GM19099 (cell line): Measurements from ENCODE around the gene BSG.

ENCODE experiments used
- POLR2A ChIP-seq: IDR thresholded peaks from 3 replicates; pipeline ENCODE4 v1.6.1; 2011; ENCODE audit warnings: low read depth; ENCODE audit not compliant: insufficient read length; ENCODE audit errors: extremely low read depth

BSG gene

GRCh38 chr19:616747-617526 is 44.5 kb downstream of the BSG start:
- no peak for TF ChIP-seq POLR2A

GRCh38 chr19:617551-618246 is 45.3 kb downstream of the BSG start:
- TF ChIP-seq POLR2A: no peak

GRCh38 chr19:618247-618619 is 45.8 kb downstream of the BSG start:
- no peak for TF ChIP-seq POLR2A

- no peak for TF ChIP-seq POLR2A
Observed at GRCh38 chr19:618674-619285, 46.4 kb downstream of the BSG start.

- TF ChIP-seq POLR2A: no peak
Observed at GRCh38 chr19:619286-620002, 47.0 kb downstream of the BSG start.

- no peak for TF ChIP-seq POLR2A
Observed at GRCh38 chr19:620166-620862, 47.9 kb downstream of the BSG start.

GRCh38 chr19:621819-622218 is 49.4 kb downstream of the BSG start:
- TF ChIP-seq POLR2A: no peak

- TF ChIP-seq POLR2A: no peak
Observed at GRCh38 chr19:622666-623065, 50.3 kb downstream of the BSG start.

- TF ChIP-seq POLR2A: no peak
Observed at GRCh38 chr19:623175-623916, 51.0 kb downstream of the BSG start.

- TF ChIP-seq POLR2A: no peak
Observed at GRCh38 chr19:623974-624373, 51.6 kb downstream of the BSG start.

- no peak for TF ChIP-seq POLR2A
Observed at GRCh38 chr19:624433-625109, 52.2 kb downstream of the BSG start.

- TF ChIP-seq POLR2A: no peak
Observed at GRCh38 chr19:625257-625656, 52.9 kb downstream of the BSG start.

GRCh38 chr19:628168-628567 is 55.8 kb downstream of the BSG start:
- TF ChIP-seq POLR2A: no peak
